Activated T-cell treated with anti-CD3 and anti-CD28 coated beads, Interleukin-2, amount 50 U/mL, for 72 hours (primary cell): ENCODE measurements around the gene EPHB1. TPM values are rescaled to one million over a fixed set of nuclear protein-coding genes. Genes with fewer than 3 reads are reported as not detected.

Source experiments
- ATAC-seq, 2 donors: fragments of 150-1000 bp; cut with Tn5 transposase; replicated peaks in 1 of 2; 2 replicates each; pipeline ENCODE4 v1.10.0; 2021; ENCODE audit warnings: moderate library complexity in 2 of 2, mild to moderate bottlenecking in 1 of 2
- DNase-seq, 2 donors: peaks; one replicate each; pipeline ENCODE4 v3.0.0; 2021 to 2022; ENCODE audit warnings: mixed read lengths in 1 of 2
- H3K27ac Mint-ChIP-seq: one replicate; pipeline ENCODE4 v1.8.0; 2022; ENCODE audit warnings: mild to moderate bottlenecking, moderate library complexity, mixed read lengths
- H3K27me3 Mint-ChIP-seq: one replicate; pipeline ENCODE4 v1.8.0; 2022; ENCODE audit warnings: low read depth, mixed read lengths
- H3K36me3 Mint-ChIP-seq, 2 donors: one replicate each; pipeline ENCODE4 v1.8.0; 2022; ENCODE audit warnings: mixed read lengths in 2 of 2, mild to moderate bottlenecking in 1 of 2; ENCODE audit not compliant: insufficient read depth in 2 of 2
- H3K4me1 Mint-ChIP-seq: one replicate; pipeline ENCODE4 v1.8.0; 2022; ENCODE audit warnings: low read depth, mixed read lengths
- H3K4me3 Mint-ChIP-seq, 2 donors: one replicate each; pipeline ENCODE4 v1.8.0; 2022; ENCODE audit warnings: mild to moderate bottlenecking in 2 of 2, mixed read lengths in 2 of 2, moderate library complexity in 2 of 2
- H3K9me3 Mint-ChIP-seq, 2 donors: one replicate each; pipeline ENCODE4 v1.8.0; 2022; ENCODE audit warnings: mixed read lengths in 2 of 2
- total RNA-seq, 2 donors: library from RNA; stranded (reverse); gene quantifications; one replicate each; pipeline ENCODE4 v1.2.3, GENCODE V29; 2022

EPHB1 gene
- total RNA-seq, 2 donors from 2014 or later, result 0.43 to 1.3 TPM

- H3K4me1 Mint-ChIP-seq, result peaks cover 44% of the 10 kb centered on the region
- peaks cover 33% of the 10 kb centered on the region for H3K27me3 Mint-ChIP-seq
- H3K4me3 Mint-ChIP-seq, result no peak overlapping the region
- DNase-seq, result no peak
- ATAC-seq, result no peak
- H3K36me3 Mint-ChIP-seq, result peaks cover 2 to 4% of the 10 kb centered on the region in 2 donors
- H3K27ac Mint-ChIP-seq, result no peak overlapping the region
- peaks cover 0 to 4% of the 10 kb centered on the region in 2 donors for H3K9me3 Mint-ChIP-seq
Observed at GRCh38 chr3:134803652-134804051, 8.6 kb downstream of the EPHB1 start.

- DNase-seq (no peak), ATAC-seq (no peak)
- H3K4me1 Mint-ChIP-seq, result peaks cover 54% of the 10 kb centered on the region
- H3K36me3 Mint-ChIP-seq, result peaks cover 2 to 4% of the 10 kb centered on the region in 2 donors
- no peak overlapping the region for H3K27ac Mint-ChIP-seq
- peaks cover 0 to 4% of the 10 kb centered on the region in 2 donors for H3K9me3 Mint-ChIP-seq
- peaks cover 22% of the 10 kb centered on the region for H3K27me3 Mint-ChIP-seq
- no peak overlapping the region for H3K4me3 Mint-ChIP-seq
Observed at GRCh38 chr3:134804508-134805480, 9.7 kb downstream of the EPHB1 start.

GRCh38 chr3:134807189-134807588 lies 12.1 kb downstream of the EPHB1 start:
- DNase-seq (no peak), ATAC-seq (no peak)
- Mint-ChIP-seq H3K36me3 (peaks cover 2 to 4% of the 10 kb centered on the region in 2 donors), H3K27ac (no peak overlapping the region), H3K4me1 (peaks cover 46% of the 10 kb centered on the region), H3K9me3 (peaks cover 0 to 4% of the 10 kb centered on the region in 2 donors), H3K27me3 (peaks cover 19% of the 10 kb centered on the region), H3K4me3 (no peak overlapping the region)

GRCh38 chr3:134808835-134809234 lies 13.8 kb downstream of the EPHB1 start:
- peaks cover 0 to 4% of the 10 kb centered on the region in 2 donors for H3K9me3 Mint-ChIP-seq
- DNase-seq (no peak), ATAC-seq (peak; percentile 55)
- no peak overlapping the region for H3K4me3 Mint-ChIP-seq
- peaks cover 29% of the 10 kb centered on the region for H3K4me1 Mint-ChIP-seq
- no peak overlapping the region for H3K27ac Mint-ChIP-seq
- H3K36me3 Mint-ChIP-seq, result peaks cover 2 to 4% of the 10 kb centered on the region in 2 donors
- peaks cover 20% of the 10 kb centered on the region for H3K27me3 Mint-ChIP-seq

GRCh38 chr3:134809427-134810051 lies 14.5 kb downstream of the EPHB1 start:
- H3K9me3 Mint-ChIP-seq, result peaks cover 0 to 3% of the 10 kb centered on the region in 2 donors
- H3K27me3 Mint-ChIP-seq, result peaks cover 26% of the 10 kb centered on the region
- ATAC-seq (no peak), DNase-seq (no peak)
- H3K4me3 Mint-ChIP-seq, result no peak overlapping the region
- H3K27ac Mint-ChIP-seq, result no peak overlapping the region
- H3K4me1 Mint-ChIP-seq, result peaks cover 26% of the 10 kb centered on the region
- peaks cover under 1 to 4% of the 10 kb centered on the region in 2 donors for H3K36me3 Mint-ChIP-seq

- peaks cover 24% of the 10 kb centered on the region for H3K4me1 Mint-ChIP-seq
- H3K4me3 Mint-ChIP-seq, result no peak overlapping the region
- H3K27me3 Mint-ChIP-seq, result peaks cover 26% of the 10 kb centered on the region
- no peak overlapping the region for H3K27ac Mint-ChIP-seq
- ATAC-seq (no peak), DNase-seq (no peak)
- H3K9me3 Mint-ChIP-seq, result peaks cover 0 to 3% of the 10 kb centered on the region in 2 donors
- H3K36me3 Mint-ChIP-seq, result peaks cover 0 to 2% of the 10 kb centered on the region in 2 donors
Observed at GRCh38 chr3:134810052-134810435, 15.0 kb downstream of the EPHB1 start.

- Mint-ChIP-seq H3K27ac (no peak overlapping the region), H3K9me3 (no peaks in the 10 kb centered on the region), H3K27me3 (peaks cover 26% of the 10 kb centered on the region), H3K36me3 (no peaks in the 10 kb centered on the region), H3K4me3 (no peak overlapping the region), H3K4me1 (peaks cover 24% of the 10 kb centered on the region)
- DNase-seq (no peak), ATAC-seq (no peak)
Observed at GRCh38 chr3:134810850-134811249, 15.8 kb downstream of the EPHB1 start.

GRCh38 chr3:134813618-134814017 lies 18.6 kb downstream of the EPHB1 start:
- Mint-ChIP-seq H3K4me3 (no peak overlapping the region), H3K36me3 (no peaks in the 10 kb centered on the region), H3K27ac (no peak overlapping the region), H3K27me3 (peaks cover 11% of the 10 kb centered on the region), H3K9me3 (no peaks in the 10 kb centered on the region), H3K4me1 (peaks cover 10% of the 10 kb centered on the region)
- ATAC-seq, result no peak
- no peak for DNase-seq

GRCh38 chr3:134815519-134815918 lies 20.5 kb downstream of the EPHB1 start:
- Mint-ChIP-seq H3K27ac (no peak overlapping the region), H3K4me3 (no peak overlapping the region), H3K27me3 (peaks cover 14% of the 10 kb centered on the region), H3K36me3 (no peaks in the 10 kb centered on the region), H3K9me3 (no peaks in the 10 kb centered on the region), H3K4me1 (no peaks in the 10 kb centered on the region)
- DNase-seq (no peak), ATAC-seq (no peak)

GRCh38 chr3:134816623-134817022 lies 21.6 kb downstream of the EPHB1 start:
- Mint-ChIP-seq H3K27ac (no peak overlapping the region), H3K9me3 (no peaks in the 10 kb centered on the region), H3K4me1 (no peaks in the 10 kb centered on the region), H3K4me3 (no peak overlapping the region), H3K36me3 (no peaks in the 10 kb centered on the region), H3K27me3 (peaks cover 14% of the 10 kb centered on the region)
- no peak for ATAC-seq
- no peak for DNase-seq

GRCh38 chr3:134817297-134817696 lies 22.2 kb downstream of the EPHB1 start:
- DNase-seq, result no peak
- Mint-ChIP-seq H3K9me3 (no peaks in the 10 kb centered on the region), H3K4me3 (no peak overlapping the region), H3K27me3 (peaks cover 14% of the 10 kb centered on the region), H3K27ac (no peak overlapping the region), H3K36me3 (no peaks in the 10 kb centered on the region), H3K4me1 (no peaks in the 10 kb centered on the region)
- ATAC-seq, result no peak

GRCh38 chr3:134820994-134821393 lies 25.9 kb downstream of the EPHB1 start:
- ATAC-seq (no peak), DNase-seq (no peak)
- no peak overlapping the region for H3K4me3 Mint-ChIP-seq
- no peaks in the 10 kb centered on the region for H3K36me3 Mint-ChIP-seq
- no peak overlapping the region for H3K27ac Mint-ChIP-seq
- no peaks in the 10 kb centered on the region for H3K9me3 Mint-ChIP-seq
- peaks cover 8% of the 10 kb centered on the region for H3K27me3 Mint-ChIP-seq
- no peaks in the 10 kb centered on the region for H3K4me1 Mint-ChIP-seq

- H3K4me3 Mint-ChIP-seq, result no peak overlapping the region
- H3K27ac Mint-ChIP-seq, result no peak overlapping the region
- H3K4me1 Mint-ChIP-seq, result no peaks in the 10 kb centered on the region
Observed at GRCh38 chr3:134822090-134822489, 27.0 kb downstream of the EPHB1 start.

More at GRCh38 chr3:134822090-134822489, 27.0 kb downstream of the EPHB1 start:
- ATAC-seq (no peak), DNase-seq (no peak)
- Mint-ChIP-seq H3K36me3 (no peaks in the 10 kb centered on the region), H3K9me3 (no peaks in the 10 kb centered on the region), H3K27me3 (peaks cover 8% of the 10 kb centered on the region)
